ENCODE results near the gene STUB1. TPM values are rescaled to one million over a fixed set of nuclear protein-coding genes. Genes with fewer than 3 reads are reported as not detected.

Gene STUB1
- total and polyA plus RNA-seq, 4 donors = 32.4 to 74.4 (median 50.2) TPM

- Histone ChIP-seq H3K4me1 (ENCODE audit: control insufficient read depth in 4 of 4, insufficient read depth in 4 of 4, low read length in 3 of 4) (peaks cover 0 to 3% (median 0%) of the 10 kb centered on the region in 4 donors), H3K9me3 (ENCODE audit: control insufficient read depth in 4 of 4, low read length in 3 of 4) (no peaks in the 10 kb centered on the region), H3K4me3 (ENCODE audit: low read depth in 1 of 3, low read length in 3 of 3) (no peak overlapping the region), H3K27me3 (ENCODE audit: control insufficient read depth in 4 of 4, insufficient read depth in 4 of 4, low read length in 3 of 4) (peaks cover 3 to 21% (median 12%) of the 10 kb centered on the region in 4 donors), H3K27ac (ENCODE audit: low read depth in 1 of 2, low read length in 2 of 2) (no peak overlapping the region), H3K9ac (ENCODE audit: low read depth in 1 of 2, low read length in 2 of 2) (no peak overlapping the region), H3K36me3 (ENCODE audit: control insufficient read depth in 4 of 4, insufficient read depth in 3 of 4, low read depth in 1 of 4, low read length in 3 of 4) (no peaks in the 10 kb centered on the region)
- no peak for TF ChIP-seq ATF3 (IDR thresholded peaks at IDR 0.05)
- TF ChIP-seq FOXA2 (IDR thresholded peaks at IDR 0.05) = no peak
- TF ChIP-seq CTCF (IDR thresholded peaks at IDR 0.05; ENCODE audit: low read depth, low read length, missing input control) = no peak
- TF ChIP-seq TAF1 (conservative IDR thresholded peaks at IDR 0.05) = no peak
- TF ChIP-seq EGR1 (IDR thresholded peaks at IDR 0.05; ENCODE audit: low read depth in 2 of 2) = no peak
- no peak for TF ChIP-seq REST (IDR thresholded peaks at IDR 0.05)
- no peak for TF ChIP-seq RXRA (IDR thresholded peaks at IDR 0.05)
- TF ChIP-seq YY1 (IDR thresholded peaks at IDR 0.05) = no peak
- TF ChIP-seq RAD21 (IDR thresholded peaks at IDR 0.05) = no peak
- TF ChIP-seq HNF4G (IDR thresholded peaks at IDR 0.05) = no peak
- TF ChIP-seq NR2F2 (IDR thresholded peaks at IDR 0.05) = no peak
- no peak for TF ChIP-seq HNF4A (conservative IDR thresholded peaks at IDR 0.05)
- TF ChIP-seq GABPA (IDR thresholded peaks at IDR 0.05 in 1 of 2, conservative IDR thresholded peaks at IDR 0.05 in 1 of 2) = no peak
- no peak for TF ChIP-seq JUND (IDR thresholded peaks at IDR 0.05)
- WGBS = 67% methylated on average over 7 of the region's 7 CpGs
- DNase-seq (ENCODE audit: low spot score) = no peak
These were observed 23.8 kb downstream of the STUB1 start for GRCh38 chr16:704047-704446.

GRCh38 chr16:704552-705380, 24.6 kb downstream of the STUB1 start:
- no peak for DNase-seq (ENCODE audit: low spot score)
- peaks cover 4 to 21% (median 12%) of the 10 kb centered on the region in 4 donors for H3K27me3 ChIP-seq (ENCODE audit: control insufficient read depth in 4 of 4, insufficient read depth in 4 of 4, low read length in 3 of 4)
- no peak overlapping the region for H3K9ac ChIP-seq (ENCODE audit: low read depth in 1 of 2, low read length in 2 of 2)
- no peak overlapping the region for H3K27ac ChIP-seq (ENCODE audit: low read depth in 1 of 2, low read length in 2 of 2)
- no peaks in the 10 kb centered on the region for H3K9me3 ChIP-seq (ENCODE audit: control insufficient read depth in 4 of 4, low read length in 3 of 4)
- no peaks in the 10 kb centered on the region for H3K36me3 ChIP-seq (ENCODE audit: control insufficient read depth in 4 of 4, insufficient read depth in 3 of 4, low read depth in 1 of 4, low read length in 3 of 4)
- H3K4me1 ChIP-seq (ENCODE audit: control insufficient read depth in 4 of 4, insufficient read depth in 4 of 4, low read length in 3 of 4) = peaks cover 0 to 3% (median 0%) of the 10 kb centered on the region in 4 donors
- WGBS = 15% methylated on average over 50 of the region's 50 CpGs
- H3K4me3 ChIP-seq (ENCODE audit: low read depth in 1 of 3, low read length in 3 of 3) = no peak overlapping the region
- TF ChIP-seq REST (IDR thresholded peaks at IDR 0.05) (no peak), RXRA (IDR thresholded peaks at IDR 0.05) (no peak), MAX (IDR thresholded peaks at IDR 0.05) (no peak), SP1 (IDR thresholded peaks at IDR 0.05) (no peak), HNF4G (IDR thresholded peaks at IDR 0.05) (no peak), NR2F2 (IDR thresholded peaks at IDR 0.05) (no peak), CTCF (IDR thresholded peaks at IDR 0.05; ENCODE audit: low read depth, low read length, missing input control) (no peak), FOXA2 (IDR thresholded peaks at IDR 0.05) (no peak), HNF4A (conservative IDR thresholded peaks at IDR 0.05) (no peak), GABPA (IDR thresholded peaks at IDR 0.05 in 1 of 2, conservative IDR thresholded peaks at IDR 0.05 in 1 of 2) (no peak), EGR1 (IDR thresholded peaks at IDR 0.05; ENCODE audit: low read depth in 2 of 2) (no peak), TAF1 (conservative IDR thresholded peaks at IDR 0.05) (no peak), YY1 (IDR thresholded peaks at IDR 0.05) (no peak)

Data from liver (tissue), 9 donors.